Pancreas (tissue), 10 donors: ENCODE data around the gene EHD4. TPM values are rescaled to one million over a fixed set of nuclear protein-coding genes. Genes with fewer than 3 reads are reported as not detected.

Source experiments
- ATAC-seq, 4 donors: fragments of 200-7000 bp; cut with Tn5 transposase; one replicate each; pipeline versions ENCODE4 v1.8.0 to v1.9.1; 2020; ENCODE audit warnings: mild to moderate bottlenecking in 4 of 4, moderate library complexity in 4 of 4
- DNase-seq, 6 donors: peaks; one replicate each; pipeline ENCODE4 v3.0.0-alpha.2; 2020
- FAIRE-seq: peaks from 2 replicates; lab custom pipeline; 2012; peaks lifted over from hg19 to GRCh38; lab: Jason Lieb, UNC
- H3K27ac ChIP-seq, 4 donors: fragments of 200-600 bp; sonication (generic); 1 replicate in 3 of 4; 2 replicates in 1 of 4; pipeline versions ENCODE4 v1.5.0 to v1.8.0; 2020
- H3K27me3 ChIP-seq, 4 donors: fragments of 200-600 bp; one replicate each; pipeline ENCODE4 v1.8.0; 2021
- H3K36me3 ChIP-seq, 3 donors: fragments of 200-600 bp; sonication (generic) in 1 of 3; one replicate each; pipeline versions ENCODE4 v1.5.0 to v1.8.0; 2020 to 2021
- H3K4me1 ChIP-seq, 3 donors: fragments of 200-600 bp; one replicate each; pipeline ENCODE4 v1.8.0; 2021
- H3K4me3 ChIP-seq, 4 donors: fragments of 200-600 bp; sonication (generic) in 2 of 4; one replicate each; pipeline versions ENCODE4 v1.5.0 to v1.8.0; 2020 to 2021
- H3K9me3 ChIP-seq, 4 donors: fragments of 200-600 bp; one replicate each; pipeline ENCODE4 v1.8.0; 2021
- CTCF ChIP-seq, 4 donors: fragments of 200-600 bp; sonication (generic) in 3 of 4; IDR thresholded peaks; one replicate each; pipeline versions ENCODE4 v1.5.0 to v1.8.0; 2021; ENCODE audit warnings: antibody characterized with exemption in 4 of 4
- WGBS, 2 donors: extraction: QIAGEN DNeasy Blood & Tissue Kit; methylation state at CpG; one replicate each; pipeline ENCODE4 v1.1.7; 2013; 5-methylcytosine and 5-hydroxymethylcytosine counted together
- intact Hi-C, 3 donors: fragments of 100-400 bp; cut with DNase I; formaldehyde crosslinking; loops; one replicate each; pipeline versions ENCODE4 v1.11.1 to v1.14.2; 2022
- polyA plus RNA-seq, 2 donors: library from polyadenylated mRNA; stranded (reverse); fragments of 200-250 nt; gene quantifications; one replicate each; pipeline ENCODE4 v1.2.3, GENCODE V29; 2013
- total RNA-seq, 6 donors: library from RNA; stranded (reverse); fragmentation: NEBNext Ultra II Directional in 4 of 6; extraction: Animal tissue kit (Norgen Biotek cat#: 25700) in 4 of 6; gene quantifications; one replicate each; pipeline versions ENCODE4 v1.2.1 to v1.2.4, GENCODE V29; 2021 to 2023
- donor health status: healthy with polysubstance abuse.
- donor health status: DM: no; HTN: no; CAD: no; lungs with moderate emphysema.
- donor health status: DM: no; HTN: no; CAD: no.
- donor health status: control.
- donor health status: control.
- donor health status: Bipolar disorder and iron deficiency.
- donor health status: DM: yes; HTN: yes; CAD: no.
- donor health status: DM: no; HTN: no; CAD: no.
- donor health status: DM: no; HTN: no; CAD: no.
- donor health status: DM: yes; HTN: yes; CAD: no.

The EHD4 gene
- total and polyA plus RNA-seq, 8 donors = 8.1 to 22.8 (median 8.5) TPM

- no peaks in the 10 kb centered on the region for H3K27me3 ChIP-seq
- no peaks in the 10 kb centered on the region for H3K9me3 ChIP-seq
- ATAC-seq (peak in 3 of 4 donors; percentile 17 to 49 (median 35)), FAIRE-seq (no peak), DNase-seq (no peak)
- peak overlapping the region; percentile 39 to 66 (median 48) for H3K27ac ChIP-seq
- peaks cover 0 to 15% (median 13%) of the 10 kb centered on the region in 3 donors for H3K4me1 ChIP-seq
- peaks cover 0 to 8% (median 0%) of the 10 kb centered on the region in 3 donors for H3K36me3 ChIP-seq
- H3K4me3 ChIP-seq = no peak overlapping the region
- WGBS, 2 donors = 63 to 74% methylated on average over 5 of the region's 5 CpGs
- no peak for TF ChIP-seq CTCF (IDR thresholded peaks at IDR 0.05)
- intact Hi-C loops = no loop called here
These were observed 22.8 kb downstream of the EHD4 start for GRCh38 chr15:41949401-41950126.

DNA sequence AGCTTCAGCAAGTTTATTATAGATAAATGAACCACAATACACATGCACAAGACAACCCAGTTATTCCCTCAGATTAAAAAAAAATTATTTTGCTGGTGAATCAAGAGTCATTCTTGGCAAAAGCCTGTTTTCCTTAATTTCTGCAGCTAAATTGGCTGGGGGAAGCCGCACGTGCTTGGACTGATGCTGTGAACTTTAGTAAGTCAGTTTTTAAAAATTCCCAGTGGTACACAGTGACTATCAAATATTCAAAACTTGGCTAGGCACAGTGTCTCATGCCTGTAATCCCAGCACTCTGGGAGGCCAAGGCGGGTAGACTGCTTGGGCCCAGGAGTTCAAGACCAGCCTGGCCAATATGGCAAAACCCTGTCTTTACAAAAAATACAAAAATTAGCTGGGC is 23.9 kb downstream of the EHD4 start:
- no peaks in the 10 kb centered on the region for H3K9me3 ChIP-seq
- WGBS, 2 donors = 91 to 98% methylated on average over 3 of the region's 3 CpGs
- no peaks in the 10 kb centered on the region for H3K27me3 ChIP-seq
- ATAC-seq (no peak), FAIRE-seq (no peak), DNase-seq (no peak)
- H3K27ac ChIP-seq = no peak overlapping the region
- peaks cover 0 to 20% (median 13%) of the 10 kb centered on the region in 3 donors for H3K4me1 ChIP-seq
- H3K36me3 ChIP-seq = peaks cover 0 to 6% (median 0%) of the 10 kb centered on the region in 3 donors
- TF ChIP-seq CTCF (IDR thresholded peaks at IDR 0.05) = no peak
- no peak overlapping the region for H3K4me3 ChIP-seq
- intact Hi-C loops = no loop called here

- DNase-seq (no peak), FAIRE-seq (no peak), ATAC-seq (no peak)
- TF ChIP-seq CTCF (IDR thresholded peaks at IDR 0.05) = no peak
- Histone ChIP-seq H3K9me3 (no peaks in the 10 kb centered on the region), H3K4me3 (no peak overlapping the region), H3K36me3 (no peaks in the 10 kb centered on the region), H3K27ac (peak overlapping the region in 1 of 4 donors; percentile 28), H3K27me3 (no peaks in the 10 kb centered on the region), H3K4me1 (peaks cover 0 to 18% (median 12%) of the 10 kb centered on the region in 3 donors)
- intact Hi-C loops = no loop called here
- 77 to 79% methylated on average over 2 of the region's 2 CpGs for WGBS, 2 donors
These were observed 25.4 kb downstream of the EHD4 start for GRCh38 chr15:41946970-41947369.

- H3K9me3 ChIP-seq = no peaks in the 10 kb centered on the region
- ATAC-seq (no peak), DNase-seq (no peak), FAIRE-seq (no peak)
- no peak for TF ChIP-seq CTCF (IDR thresholded peaks at IDR 0.05)
- intact Hi-C loops = no loop called here
- WGBS, 2 donors = 76% methylated on average over 11 of the region's 11 CpGs
- no peaks in the 10 kb centered on the region for H3K27me3 ChIP-seq
- H3K4me3 ChIP-seq = no peak overlapping the region
- H3K4me1 ChIP-seq = peaks cover 0 to 11% (median 2%) of the 10 kb centered on the region in 3 donors
- no peaks in the 10 kb centered on the region for H3K36me3 ChIP-seq
- H3K27ac ChIP-seq = no peak overlapping the region
These were observed 26.6 kb downstream of the EHD4 start for GRCh38 chr15:41945731-41946130.

- peaks cover 0 to 3% (median 0%) of the 10 kb centered on the region in 3 donors for H3K36me3 ChIP-seq
- DNase-seq (no peak), FAIRE-seq (no peak), ATAC-seq (no peak)
- H3K4me3 ChIP-seq = no peak overlapping the region
- intact Hi-C loops = no loop called here
- H3K9me3 ChIP-seq = no peaks in the 10 kb centered on the region
- WGBS, 2 donors = 94 to 95% methylated on average over 6 of the region's 6 CpGs
- H3K4me1 ChIP-seq = peaks cover 0 to 10% (median 2%) of the 10 kb centered on the region in 3 donors
- peak overlapping the region in 1 of 4 donors; percentile 3 for H3K27ac ChIP-seq
- H3K27me3 ChIP-seq = no peaks in the 10 kb centered on the region
- TF ChIP-seq CTCF (IDR thresholded peaks at IDR 0.05) = no peak
These were observed 27.1 kb downstream of the EHD4 start for GRCh38 chr15:41945221-41945620.
